T-helper 2 cell (primary cell): Measurements from ENCODE around the gene PRPF39.

Source experiments
- DNase-seq, 5 experiments: peaks; one replicate each; pipeline versions ENCODE4 v3.0.0 to v3.0.0-alpha.2; 2012 to 2022

Gene PRPF39

DNA sequence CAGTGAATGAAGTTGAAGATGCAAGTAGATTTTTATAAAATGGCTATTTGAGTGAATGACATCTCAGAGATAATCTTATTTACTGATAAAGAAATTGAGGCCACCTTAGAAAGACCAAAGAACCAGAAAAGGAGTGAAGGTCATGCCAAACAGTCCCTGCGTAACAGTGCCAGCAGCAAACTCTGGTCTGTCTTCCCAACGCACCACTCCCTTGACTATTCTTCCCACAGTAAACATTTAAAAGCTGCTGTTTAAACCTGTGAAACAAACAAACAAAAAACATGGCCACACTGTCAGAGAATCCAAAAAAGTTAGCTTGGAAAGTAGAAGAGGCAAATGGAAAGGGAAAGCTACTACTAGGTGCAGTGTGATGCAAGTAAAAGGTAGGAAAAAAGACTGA is 1.5 kb upstream of the PRPF39 start:
- no peak for DNase-seq

DNA sequence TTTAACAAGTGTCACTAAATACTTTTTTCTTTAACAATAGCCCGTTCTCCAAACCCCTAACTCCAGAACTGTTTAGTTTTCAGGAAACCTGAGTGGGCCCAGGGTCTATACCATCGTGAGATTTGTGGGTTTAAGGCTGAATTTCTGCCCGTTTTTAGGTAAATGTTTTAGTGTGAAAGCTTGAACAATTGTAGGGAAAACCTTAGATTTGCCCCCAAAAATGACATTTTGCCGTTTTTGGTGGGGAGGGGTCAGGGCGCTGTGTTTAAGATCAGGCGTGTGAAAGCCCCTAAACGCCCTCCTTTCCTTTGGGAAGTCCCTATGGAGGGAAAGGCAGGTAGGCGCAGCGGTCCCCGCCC is 320 bp upstream of the PRPF39 start:
- DNase-seq = no peak

DNA sequence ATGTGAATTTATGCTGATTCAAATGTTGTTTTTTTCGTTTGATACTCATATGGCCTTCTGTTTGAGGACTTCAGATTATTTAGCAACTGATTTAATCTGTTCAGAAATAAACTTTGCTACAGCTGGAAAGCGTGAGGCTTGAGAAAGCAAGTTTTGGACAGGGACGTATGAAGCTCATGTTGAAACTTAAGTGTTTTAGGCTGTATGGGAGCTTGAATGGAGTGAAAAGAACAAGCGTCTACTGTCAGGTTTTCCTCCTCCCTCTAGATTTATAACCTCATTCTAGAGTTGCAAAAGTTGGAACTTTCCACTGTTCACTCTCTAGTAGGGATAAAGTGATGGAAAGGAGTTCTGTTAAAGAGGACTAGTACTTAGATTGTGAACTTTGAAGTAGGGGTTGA is 1.0 kb downstream of the PRPF39 start:
- DNase-seq = peak in 1 of 5 experiments; percentile 34

DNA sequence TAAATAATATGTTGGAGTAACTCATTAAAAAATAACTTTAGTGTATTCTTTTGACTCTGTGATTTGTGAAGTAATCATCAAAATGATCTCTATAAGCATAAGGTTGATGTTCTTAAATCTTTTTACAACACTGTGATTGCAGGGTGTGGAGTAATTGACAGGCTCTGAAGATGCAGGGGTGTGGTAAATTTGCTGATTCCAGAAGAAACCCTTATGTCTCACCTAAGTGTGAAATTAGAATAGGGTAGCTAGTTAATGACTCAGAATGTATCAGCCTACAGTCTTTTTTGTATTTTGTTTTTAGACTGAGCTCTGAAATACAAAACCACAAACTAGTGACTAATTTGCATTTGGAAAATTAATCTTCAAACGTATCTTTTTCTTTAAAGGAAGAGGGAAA is 5.9 kb downstream of the PRPF39 start:
- DNase-seq = peak in 1 of 5 experiments; percentile 82

DNA sequence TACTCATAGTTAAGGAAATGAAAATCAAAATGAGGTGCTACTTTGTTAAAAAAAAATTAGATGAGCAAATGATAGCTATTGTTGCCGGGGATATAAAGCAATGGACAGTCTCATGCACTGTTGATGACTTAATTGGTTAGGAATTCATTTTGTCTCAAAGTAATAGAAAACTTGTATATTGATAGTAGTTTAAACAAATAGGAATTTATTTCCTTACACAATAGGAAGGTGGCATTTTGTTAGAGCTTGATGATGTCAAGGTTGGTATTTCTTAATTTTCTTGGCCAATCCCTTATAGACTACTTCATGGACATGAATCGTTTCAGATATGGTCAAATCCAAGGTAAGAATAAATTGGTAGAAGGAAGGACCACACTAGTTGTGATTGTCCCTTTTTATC is 7.8 kb downstream of the PRPF39 start:
- DNase-seq = no peak

DNA sequence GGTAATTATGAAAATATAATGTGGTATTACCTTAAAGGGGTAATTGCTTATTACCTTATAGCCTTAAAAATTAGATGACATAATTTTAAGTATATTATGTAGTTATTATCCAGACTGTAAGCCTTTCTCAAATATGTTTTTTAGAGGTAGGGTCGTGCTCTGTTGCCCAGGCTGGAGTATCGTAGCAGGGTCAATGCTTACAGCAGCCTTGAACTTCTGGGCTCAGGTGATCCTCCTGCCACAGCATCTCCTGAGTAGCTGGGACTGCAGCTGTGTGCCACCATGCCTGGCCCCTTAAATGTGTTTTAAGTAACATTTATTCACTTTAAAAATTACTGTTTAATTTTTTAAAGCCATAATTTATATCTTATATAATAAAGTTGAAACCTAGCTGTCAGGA is 10.4 kb downstream of the PRPF39 start:
- DNase-seq = no peak

DNA sequence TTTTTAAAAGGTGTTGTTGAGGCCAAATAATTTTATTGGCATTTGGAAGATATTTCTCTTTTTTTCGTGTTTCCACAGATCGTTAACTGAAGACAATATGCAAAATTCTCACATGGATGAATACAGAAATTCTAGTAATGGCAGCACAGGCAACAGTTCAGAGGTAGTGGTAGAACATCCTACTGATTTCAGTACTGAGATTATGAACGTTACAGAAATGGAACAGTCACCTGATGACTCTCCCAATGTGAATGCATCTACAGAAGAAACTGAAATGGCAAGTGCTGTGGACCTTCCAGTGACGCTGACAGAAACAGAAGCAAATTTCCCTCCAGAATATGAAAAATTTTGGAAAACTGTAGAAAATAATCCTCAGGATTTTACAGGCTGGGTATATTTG is 11.2 kb downstream of the PRPF39 start:
- DNase-seq = no peak

DNA sequence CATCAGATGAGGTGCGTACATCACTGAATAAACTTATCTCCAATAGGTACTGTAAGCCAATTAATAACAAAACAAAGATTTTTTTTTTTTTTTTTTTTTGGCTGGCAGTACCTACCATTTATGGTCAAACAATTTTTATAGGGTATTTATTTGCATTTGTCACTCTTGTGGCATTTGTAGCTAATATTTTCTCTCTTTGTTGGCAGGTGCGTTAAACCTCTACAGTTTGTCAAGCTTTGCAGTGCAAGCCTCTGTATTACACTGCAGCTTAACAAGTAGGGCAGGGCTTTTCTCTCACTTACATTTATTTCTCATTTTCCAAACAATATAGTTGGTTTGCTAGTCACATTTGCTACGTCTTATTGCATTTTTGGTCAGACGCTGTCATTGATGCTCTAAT is 12.3 kb downstream of the PRPF39 start:
- no peak for DNase-seq

DNA sequence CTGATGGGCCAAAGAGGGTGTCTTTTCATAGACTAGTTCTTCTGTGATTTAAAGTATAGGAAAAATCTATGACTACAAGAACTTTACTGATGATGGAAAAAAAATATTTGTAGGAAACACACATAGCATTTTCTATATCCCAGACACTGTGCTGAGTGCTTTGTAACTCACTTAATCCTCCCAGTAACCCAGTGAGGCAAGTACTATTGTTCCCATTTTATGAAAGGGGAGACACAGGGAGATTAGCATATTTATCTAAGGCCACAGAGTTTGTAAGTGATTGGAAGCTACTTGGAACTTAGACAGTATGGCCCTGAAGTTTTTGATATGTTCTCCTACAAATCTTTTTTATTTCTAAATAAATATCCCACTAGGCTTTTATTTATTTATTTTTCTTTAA is 19.9 kb downstream of the PRPF39 start:
- no peak for DNase-seq

DNA sequence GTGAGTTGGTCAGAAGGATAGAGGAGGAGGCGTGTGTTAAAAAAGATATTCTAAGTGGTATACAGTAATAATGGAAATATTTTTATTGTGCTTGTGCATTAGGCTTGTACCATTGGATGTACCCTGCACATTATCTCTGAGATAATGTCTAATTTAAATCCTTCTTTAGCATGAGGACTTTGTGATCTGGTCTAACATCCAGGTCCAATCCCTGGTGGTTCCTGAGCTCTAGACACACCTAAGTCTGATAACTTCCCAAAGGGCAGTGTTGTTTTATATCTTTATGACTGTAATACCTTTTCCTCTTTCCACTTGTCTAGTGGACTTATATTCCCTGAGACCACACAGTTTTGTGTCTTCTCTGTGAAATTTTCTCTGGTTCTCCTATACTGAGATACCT is 20.6 kb downstream of the PRPF39 start:
- no peak for DNase-seq

DNA sequence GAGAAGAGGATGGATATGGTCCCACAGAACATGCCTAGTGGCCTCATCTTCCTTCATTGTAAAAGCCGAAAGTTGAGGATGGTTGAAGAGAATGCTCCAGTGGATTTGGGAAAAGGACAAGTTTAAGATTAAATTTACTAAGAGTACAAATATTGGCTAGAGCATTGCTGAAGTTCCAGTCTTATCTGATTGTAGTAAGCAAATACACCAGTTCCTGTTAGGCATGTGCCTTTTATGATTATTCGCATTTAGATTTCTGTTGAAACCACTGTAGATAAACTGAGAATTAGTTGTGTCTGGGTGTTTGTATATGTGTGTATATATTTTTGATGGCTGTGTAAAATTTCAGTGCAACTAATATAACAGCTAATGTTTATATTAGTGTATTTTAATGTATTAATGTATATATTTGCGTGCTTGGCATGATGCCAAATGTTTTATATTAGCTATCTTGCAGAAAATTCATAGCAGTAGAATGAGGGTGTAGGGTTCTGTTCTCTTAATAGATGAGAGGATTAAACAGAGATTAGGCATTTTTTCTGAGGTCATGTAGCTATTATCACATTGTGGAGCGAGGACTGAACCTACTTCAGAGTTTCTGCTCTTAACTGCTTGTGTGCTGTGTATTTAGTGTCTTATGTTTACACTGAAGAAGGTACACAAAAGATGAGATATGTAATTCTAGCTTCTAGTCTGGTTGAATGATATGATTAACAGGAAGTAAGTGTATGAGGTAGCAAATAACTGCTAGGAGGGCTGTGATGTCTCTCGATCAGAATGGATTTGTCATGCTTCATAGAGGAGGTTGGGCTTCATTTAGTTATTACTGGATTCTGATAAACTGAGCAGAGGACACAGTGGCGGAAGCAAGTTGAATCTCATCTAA is 29.2 kb downstream of the PRPF39 start:
- DNase-seq = peak in 1 of 5 experiments; percentile 60

DNA sequence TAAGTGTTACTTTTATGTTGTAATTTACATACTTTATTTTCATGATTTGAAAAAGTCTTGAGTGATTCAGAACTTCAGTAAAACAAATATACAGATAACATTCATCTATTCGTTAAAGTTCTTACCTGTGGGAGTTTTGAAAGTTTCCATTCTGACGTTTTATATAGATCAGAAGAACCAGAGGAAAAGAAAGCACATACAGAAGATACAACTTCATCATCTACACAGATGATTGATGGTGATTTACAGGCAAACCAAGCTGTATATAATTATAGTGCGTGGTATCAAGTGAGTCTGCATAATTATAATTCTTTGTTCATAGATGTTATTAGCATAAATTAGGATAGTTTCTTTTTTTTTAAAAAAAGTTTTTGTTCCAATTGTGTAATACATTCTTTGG is 30.4 kb downstream of the PRPF39 start:
- DNase-seq = no peak

DNA sequence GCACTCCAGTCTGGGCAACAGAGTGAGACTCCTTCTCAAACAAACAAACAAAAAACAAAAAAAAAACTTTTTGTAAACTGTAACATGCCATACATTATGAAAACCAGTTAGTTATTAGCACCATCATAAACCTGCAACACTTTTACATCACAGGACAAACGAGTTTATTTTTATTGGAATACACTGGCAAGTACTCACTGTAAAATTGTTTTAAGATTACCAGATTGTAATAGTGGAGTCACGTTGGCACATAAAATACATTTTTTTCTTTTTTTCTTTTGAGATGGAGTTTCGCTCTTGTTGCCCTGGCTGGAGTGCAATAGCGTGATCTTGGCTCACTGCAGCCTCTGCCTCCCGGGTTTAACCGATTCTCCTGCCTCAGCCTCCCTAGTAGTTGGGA is 34.7 kb downstream of the PRPF39 start:
- DNase-seq = no peak

DNA sequence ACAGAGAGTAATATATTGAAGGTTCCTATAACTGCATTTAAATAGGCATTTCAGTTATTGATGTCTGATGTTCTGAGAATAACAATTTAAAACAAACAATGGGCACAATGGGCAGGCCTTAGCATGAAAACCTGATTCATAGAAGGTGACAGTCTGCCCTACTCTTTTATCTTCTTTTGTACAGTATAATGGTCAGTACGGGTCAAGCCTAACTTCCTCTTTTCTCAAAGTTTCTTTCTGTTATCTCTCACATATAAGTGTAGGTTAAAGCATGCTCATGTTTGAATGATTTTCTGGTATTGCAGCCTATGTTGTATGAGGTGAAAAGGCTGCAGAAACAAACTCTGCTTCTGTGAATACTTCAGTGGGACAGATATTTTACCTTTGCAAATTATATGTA is 36.2 kb downstream of the PRPF39 start:
- no peak for DNase-seq

DNA sequence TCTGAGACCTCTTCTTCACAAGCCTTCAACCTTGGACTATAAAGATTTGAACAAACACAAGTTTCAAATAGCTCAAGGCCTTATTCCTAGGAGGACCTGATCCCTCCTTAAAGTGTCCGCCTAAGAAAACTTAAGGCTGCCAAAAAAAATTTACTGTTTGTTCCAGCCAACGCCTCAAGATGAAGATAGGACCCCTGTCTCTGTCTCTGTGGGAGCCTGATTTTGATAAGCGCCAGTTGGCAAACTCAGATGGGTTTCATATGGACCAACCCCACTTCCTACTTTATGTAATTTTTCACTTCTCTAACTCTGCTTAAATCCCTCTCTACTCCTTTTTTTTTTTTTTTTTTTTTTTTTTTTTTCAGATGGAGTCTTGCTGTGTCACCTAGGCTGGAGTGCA is 39.4 kb downstream of the PRPF39 start:
- DNase-seq = no peak

DNA sequence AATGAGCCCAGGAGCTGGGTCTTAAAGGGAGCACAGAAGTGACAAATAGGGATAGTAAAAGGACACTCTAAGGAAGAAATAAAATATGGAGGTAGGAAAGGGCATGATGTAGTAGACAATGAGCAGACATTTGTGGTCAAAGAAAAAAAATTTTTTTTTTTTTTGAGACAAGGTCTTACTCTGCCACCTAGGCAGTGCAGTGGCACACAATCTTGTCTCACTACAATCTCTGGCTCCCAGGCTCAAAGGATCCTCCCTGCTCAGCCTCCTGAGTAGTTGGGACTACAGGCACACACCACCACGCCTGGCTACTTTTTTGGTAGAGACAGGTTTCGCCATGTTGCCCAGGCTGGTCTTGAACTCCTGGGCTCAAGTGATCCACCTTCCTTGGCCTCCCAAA is 41.8 kb downstream of the PRPF39 start:
- no peak for DNase-seq

DNA sequence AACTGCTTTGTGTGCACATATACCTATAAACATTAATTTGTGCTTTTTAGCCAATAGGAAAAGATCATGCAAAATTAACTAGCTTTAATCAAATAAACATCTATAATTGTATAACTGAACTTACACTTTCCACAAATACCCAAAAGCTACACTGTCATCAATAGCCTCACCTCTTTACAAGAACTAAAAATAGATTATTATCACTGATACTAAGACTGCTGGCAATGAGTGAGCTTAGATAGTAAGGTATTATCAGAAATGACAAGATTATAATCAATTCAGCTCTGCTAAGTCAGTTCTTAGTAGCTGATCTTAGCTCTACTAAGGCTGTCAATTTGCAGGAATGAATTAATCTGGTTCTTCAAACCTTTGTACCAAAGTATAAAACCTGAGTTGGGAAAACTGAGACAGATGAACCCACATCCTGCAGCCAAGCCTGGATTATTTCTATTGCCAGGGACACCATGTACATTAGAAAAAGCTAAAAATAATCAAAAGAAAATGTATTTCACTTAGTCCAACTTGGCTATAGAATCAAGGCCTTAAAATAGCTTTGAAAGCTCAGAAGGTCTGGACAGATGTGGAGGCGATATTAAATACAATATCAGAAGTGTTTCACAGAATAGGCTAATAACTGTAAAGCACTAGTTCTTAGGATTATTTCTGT is 45.2 kb downstream of the PRPF39 start:
- DNase-seq = no peak

DNA sequence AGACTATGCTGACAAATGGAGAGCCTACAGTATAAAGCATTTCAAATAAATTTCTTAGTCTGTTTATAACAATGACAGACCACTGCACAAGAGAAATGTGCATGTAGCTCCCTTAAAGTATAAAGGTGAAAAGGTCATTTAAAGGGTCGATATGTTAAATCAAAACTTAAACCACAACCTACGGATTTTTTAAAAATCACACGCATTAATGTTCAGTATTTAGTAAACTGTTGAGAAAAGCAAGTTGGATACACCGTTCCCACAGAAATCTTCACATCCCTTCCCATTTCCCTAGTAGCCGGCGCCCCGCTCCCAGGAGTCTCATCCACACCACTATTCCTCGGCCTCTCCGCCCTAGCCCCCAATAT is 49.8 kb downstream of the PRPF39 start:
- DNase-seq = no peak

DNA sequence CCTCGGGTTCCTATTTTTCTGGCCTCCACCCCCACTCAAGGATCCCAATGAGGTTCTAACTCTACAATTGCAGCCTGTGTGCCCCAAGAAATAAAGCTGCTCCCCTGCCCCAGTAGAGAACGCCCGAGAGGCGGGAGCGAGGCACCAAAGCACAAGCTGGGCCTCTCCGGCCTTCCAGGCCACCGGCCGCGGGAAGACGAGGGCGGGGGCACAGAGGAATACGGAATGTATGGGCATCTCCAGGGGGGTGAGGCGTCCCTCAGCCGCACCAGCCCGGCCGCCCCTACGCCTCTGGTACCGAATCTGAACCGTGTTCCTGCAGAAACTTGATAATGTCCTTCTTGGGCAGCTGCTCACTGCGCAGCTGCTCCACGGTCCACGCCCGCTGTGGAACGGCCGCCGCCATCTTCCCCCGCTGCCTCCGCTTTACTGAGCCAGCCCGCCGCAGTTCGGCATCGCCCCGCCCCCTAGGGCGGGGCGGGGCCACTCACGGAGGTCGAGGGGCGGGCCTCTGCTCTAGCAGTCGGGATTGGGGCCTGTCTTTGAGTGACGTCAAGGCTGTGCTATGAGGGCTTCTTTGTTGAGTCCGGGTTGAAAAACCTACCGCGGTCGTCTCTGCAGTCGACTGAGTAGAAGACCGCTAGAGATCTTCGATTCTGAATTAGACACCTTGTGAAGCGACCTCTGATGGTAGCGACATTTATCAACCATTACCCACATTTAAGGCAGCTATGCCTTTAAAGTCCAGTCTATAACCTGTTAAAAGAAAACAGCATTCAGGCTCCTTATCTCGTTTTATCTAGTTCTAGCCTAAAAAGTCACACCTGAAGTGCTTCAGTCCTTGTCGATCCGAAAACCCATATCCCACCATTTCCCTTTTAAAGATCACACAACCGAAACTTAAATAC is 50.4 kb downstream of the PRPF39 start, which contains the start of gene FKBP3:
Gene FKBP3 (minus strand): TSS at position 431 of the 908 bp plus-strand sequence. CDS start 25 bp downstream, at position 406.
- peak; percentile 88 to 99 (median 93) for DNase-seq

DNA sequence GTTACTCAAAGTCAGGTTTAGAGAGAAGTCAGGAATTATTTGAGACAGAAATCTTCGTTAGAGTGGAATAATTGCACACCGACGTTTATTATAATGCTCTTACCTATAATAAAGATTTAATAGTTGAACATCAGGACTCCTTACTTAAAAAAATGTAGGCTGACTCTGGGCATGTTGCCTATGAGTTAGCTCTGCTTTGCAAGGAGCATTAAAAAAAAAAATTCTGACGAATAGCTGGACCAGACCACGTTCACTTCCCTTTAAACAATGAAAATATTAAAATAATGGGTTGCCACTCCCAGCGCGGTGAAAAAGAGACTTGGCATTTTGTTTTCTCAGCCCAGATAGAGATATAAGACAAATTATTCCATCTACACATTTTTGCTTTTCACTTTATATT is 51.2 kb downstream of the PRPF39 start:
- DNase-seq = peak in 1 of 5 experiments; percentile 26

DNA sequence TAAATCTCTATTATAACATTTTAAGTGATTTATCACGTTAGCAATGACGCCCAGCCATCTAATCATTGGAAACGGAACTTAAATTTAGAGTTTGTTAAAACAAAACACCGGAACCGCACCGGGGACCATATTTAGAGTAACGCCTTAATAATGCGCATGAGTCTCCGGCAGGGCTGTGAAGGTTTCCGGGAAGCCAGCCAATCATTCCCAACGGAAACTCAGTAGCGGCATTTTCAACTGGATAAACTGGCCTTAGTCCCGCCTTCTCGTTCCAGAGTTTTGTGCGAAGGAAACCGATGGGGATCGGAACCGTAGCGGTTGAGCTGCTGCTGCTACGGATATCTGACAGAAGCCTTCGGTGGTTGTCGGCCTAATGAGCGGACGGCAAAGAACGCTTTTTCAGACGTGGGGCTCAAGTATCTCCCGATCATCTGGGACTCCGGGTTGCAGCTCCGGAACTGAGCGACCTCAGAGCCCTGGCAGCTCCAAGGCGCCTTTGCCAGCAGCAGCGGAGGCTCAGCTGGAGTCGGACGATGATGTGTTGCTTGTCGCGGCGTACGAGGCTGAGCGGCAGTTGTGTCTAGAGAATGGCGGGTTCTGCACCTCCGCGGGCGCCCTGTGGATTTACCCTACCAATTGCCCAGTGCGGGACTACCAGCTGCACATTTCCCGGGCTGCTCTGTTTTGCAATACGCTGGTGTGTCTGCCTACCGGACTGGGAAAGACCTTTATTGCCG is 51.9 kb downstream of the PRPF39 start, which contains the start of gene FANCM:
Gene FANCM (plus strand): TSS at position 272 of the 737 bp plus-strand sequence. CDS start 102 bp downstream, at position 374.
- peak; percentile 38 to 98 (median 81) for DNase-seq

DNA sequence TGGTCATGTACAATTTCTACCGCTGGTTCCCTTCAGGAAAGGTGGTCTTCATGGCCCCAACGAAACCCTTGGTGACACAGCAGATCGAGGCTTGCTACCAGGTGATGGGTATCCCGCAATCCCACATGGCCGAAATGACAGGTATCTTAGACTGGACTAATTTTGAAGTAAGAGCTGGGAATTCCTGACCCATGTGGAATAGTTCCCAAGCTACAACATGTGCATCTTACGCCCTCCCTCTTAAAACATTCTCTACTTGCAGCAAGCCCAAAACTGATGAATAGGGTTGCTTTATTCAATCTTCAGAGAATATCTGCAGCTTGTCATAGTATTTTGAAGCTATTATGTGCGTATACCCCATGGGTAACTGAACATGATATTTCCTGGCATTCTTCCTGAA is 52.5 kb downstream of the PRPF39 start:
- DNase-seq = no peak
